GM12878 (cell line): ENCODE measurements around the gene FCAMR. TPM values are rescaled to one million over a fixed set of nuclear protein-coding genes. Genes with fewer than 3 reads are reported as not detected.
A peak's percentile ranks its signal among the peaks of the same experiment; 100 is the strongest.

ENCODE experiments used
- ATAC-seq: fragments of 200-7000 bp; cut with Tn5 transposase; 3 replicates; pipeline ENCODE4 v1.9.1; 2020; ENCODE audit warnings: mild to moderate bottlenecking, moderate library complexity
- BruUV-seq: library from RNA; stranded (reverse); fragments of 400-500 nt; replicated peaks from 2 replicates; lab custom pipeline; 2021; lab: Mats Ljungman, UMichigan
- CTCF ChIA-PET: fragments of 300-600 bp; sonication (Branson Sonifier 250); formaldehyde crosslinking; extraction: SDS; loops from one replicate; lab custom pipeline; 2021; ENCODE audit warnings: inconsistent platforms; lab: Yijun Ruan, JAX
- POLR2A ChIA-PET: fragments of 350-600 bp; formaldehyde crosslinking; extraction: SDS; loops from one replicate; lab custom pipeline; 2021; ENCODE audit warnings: inconsistent platforms; lab: Charles Lee
- RAD21 ChIA-PET: fragments of 300-600 bp; sonication (Branson Sonifier 250); formaldehyde crosslinking; loops from one replicate; lab custom pipeline; 2023; ENCODE audit warnings: antibody characterized with exemption; ENCODE audit not compliant: unreplicated experiment; lab: Charles Lee
- SMC1A ChIA-PET: fragments of 300-600 bp; sonication (Branson Sonifier 250); formaldehyde crosslinking; loops from one replicate; lab custom pipeline; 2023; ENCODE audit not compliant: unreplicated experiment, uncharacterized antibody; lab: Charles Lee
- DNase-seq: peaks from one replicate; pipeline ENCODE4 v3.0.0-alpha.2; 2011; ENCODE audit warnings: low read depth, low spot score
- FAIRE-seq: peaks from 3 replicates; lab custom pipeline; 2011; peaks lifted over from hg19 to GRCh38; lab: Jason Lieb, UNC
- H2AFZ ChIP-seq: 2 replicates; pipeline ENCODE4 v1.6.0; 2011; ENCODE audit warnings: low read depth, low read length, control low read depth; ENCODE audit not compliant: control insufficient read depth
- H3K27ac ChIP-seq: 2 replicates; pipeline ENCODE4 v1.5.1; 2011; ENCODE audit warnings: control low read depth; ENCODE audit not compliant: control insufficient read depth, insufficient read depth
- H3K27me3 ChIP-seq, 2 experiments: replicated peaks in 1 of 2; 2 replicates each; pipeline versions ENCODE4 v1.6.0 to v1.6.1; 2011; ENCODE audit warnings: low read length in 1 of 2; ENCODE audit not compliant: control insufficient read depth in 2 of 2, insufficient read depth in 2 of 2
- H3K36me3 ChIP-seq, 2 experiments: 2 replicates each; pipeline ENCODE4 v1.5.1; 2011; ENCODE audit warnings: low read length in 1 of 2; ENCODE audit not compliant: control insufficient read depth in 2 of 2, insufficient read depth in 2 of 2
- H3K4me1 ChIP-seq: 2 replicates; pipeline ENCODE4 v1.6.1; 2011; ENCODE audit warnings: mild to moderate bottlenecking, low read length, moderate library complexity, mixed read lengths; ENCODE audit not compliant: control insufficient read depth, insufficient read depth
- H3K4me2 ChIP-seq: 2 replicates; pipeline ENCODE4 v1.6.0; 2011; ENCODE audit warnings: control low read depth; ENCODE audit not compliant: control insufficient read depth, insufficient read depth
- H3K4me3 ChIP-seq: fragments of 200-600 bp; sonication (generic); 2 replicates; pipeline ENCODE4 v1.5.1; 2016
- H3K79me2 ChIP-seq: 2 replicates; pipeline ENCODE4 v1.6.0; 2011; ENCODE audit warnings: low read length; ENCODE audit not compliant: control insufficient read depth, insufficient read depth
- H3K9ac ChIP-seq: 2 replicates; pipeline ENCODE4 v1.8.0; 2011; ENCODE audit warnings: low read length, control low read depth, mixed read lengths; ENCODE audit not compliant: control insufficient read depth, insufficient read depth
- H3K9me3 ChIP-seq: replicated peaks from 3 replicates; pipeline ENCODE4 v1.5.1; 2011; ENCODE audit warnings: mild to moderate bottlenecking, low read length; ENCODE audit not compliant: control insufficient read depth, insufficient read depth
- H4K20me1 ChIP-seq: 2 replicates; pipeline ENCODE4 v1.6.0; 2011; ENCODE audit not compliant: control insufficient read depth, insufficient read depth
- BHLHE40 ChIP-seq, 2 experiments: fragments of 450-650 bp in 1 of 2; IDR thresholded peaks; 2 replicates each; pipeline ENCODE4 v1.6.1; 2011 to 2017; ENCODE audit warnings: low read depth in 2 of 2, borderline replicate concordance in 1 of 2, improper control_type of control experiment in 1 of 2, low read length in 1 of 2, mild to moderate bottlenecking in 1 of 2
- CEBPB ChIP-seq, 2 experiments: fragments of 150-350 bp in 1 of 2; IDR thresholded peaks; 2 replicates each; pipeline ENCODE4 v1.6.1; 2012 to 2014; ENCODE audit warnings: low read depth in 2 of 2, low read length in 2 of 2, borderline replicate concordance in 1 of 2, inconsistent platforms in 1 of 2
- EED ChIP-seq: sonication (generic); IDR thresholded peaks from 2 replicates; pipeline ENCODE4 v1.6.1; 2016; ENCODE audit warnings: antibody characterized with exemption, low read depth
- EGR1 ChIP-seq, 2 experiments: IDR thresholded peaks; 1 replicate in 1 of 2; 2 replicates in 1 of 2; pipeline ENCODE4 v1.6.1; 2011 to 2012; ENCODE audit warnings: low read depth in 2 of 2, low read length in 2 of 2, borderline replicate concordance in 1 of 2, mild to moderate bottlenecking in 1 of 2, moderate library complexity in 1 of 2
- KLF5 ChIP-seq: fragments of 450-650 bp; IDR thresholded peaks from 2 replicates; pipeline ENCODE4 v1.6.1; 2014; ENCODE audit warnings: mild to moderate bottlenecking; ENCODE audit not compliant: partially characterized antibody
- MTA2 ChIP-seq: fragments of 450-650 bp; IDR thresholded peaks from 2 replicates; pipeline ENCODE4 v1.6.1; 2016; ENCODE audit warnings: low read depth, mild to moderate bottlenecking, moderate library complexity
- PAX5 ChIP-seq: IDR thresholded peaks from 2 replicates; pipeline ENCODE4 v1.6.1; 2011; ENCODE audit warnings: low read depth, low read length, borderline replicate concordance
- PKNOX1 ChIP-seq: fragments of 450-650 bp; IDR thresholded peaks from 2 replicates; pipeline ENCODE4 v1.6.1; 2016; ENCODE audit warnings: mild to moderate bottlenecking
- POLR2A ChIP-seq: IDR thresholded peaks from 2 replicates; pipeline ENCODE4 v1.6.1; 2011; ENCODE audit warnings: low read depth, mild to moderate bottlenecking, low read length
- RAD21 ChIP-seq: IDR thresholded peaks from 2 replicates; pipeline ENCODE4 v1.6.1; 2011; ENCODE audit warnings: mild to moderate bottlenecking, low read depth, low read length, moderate library complexity; ENCODE audit not compliant: insufficient read depth
- SKIL ChIP-seq: fragments of 450-650 bp; IDR thresholded peaks from 2 replicates; pipeline ENCODE4 v1.6.1; 2017; ENCODE audit warnings: mild to moderate bottlenecking, low read depth, inconsistent platforms; ENCODE audit not compliant: poor library complexity, severe bottlenecking
- SMC3 ChIP-seq: IDR thresholded peaks from 2 replicates; pipeline ENCODE4 v1.6.1; 2011; ENCODE audit warnings: low read length, improper control_type of control experiment, borderline replicate concordance
- SP1 ChIP-seq: IDR thresholded peaks from one replicate; pipeline ENCODE4 v1.6.1; 2011; ENCODE audit warnings: low read depth, low read length
- STAT1 ChIP-seq: fragments of 450-650 bp; conservative IDR thresholded peaks from 2 replicates; pipeline ENCODE4 v1.6.1; 2014; ENCODE audit warnings: antibody characterized with exemption, mild to moderate bottlenecking
- TCF12 ChIP-seq: IDR thresholded peaks from 2 replicates; pipeline ENCODE4 v1.6.1; 2011; ENCODE audit warnings: low read depth, mild to moderate bottlenecking, low read length
- TCF7 ChIP-seq: IDR thresholded peaks from 2 replicates; pipeline ENCODE4 v1.6.1; 2014; ENCODE audit warnings: antibody characterized with exemption, borderline replicate concordance
- USF1 ChIP-seq: IDR thresholded peaks from 2 replicates; pipeline ENCODE4 v1.6.1; 2011; ENCODE audit warnings: borderline replicate concordance, low read depth, mild to moderate bottlenecking, moderate library complexity, mixed read lengths, low read length; ENCODE audit not compliant: insufficient read depth; ENCODE audit errors: extremely low read length
- YY1 ChIP-seq: IDR thresholded peaks from 2 replicates; pipeline ENCODE4 v1.6.1; 2011; ENCODE audit warnings: low read depth, mild to moderate bottlenecking, low read length
- ZBED1 ChIP-seq: IDR thresholded peaks from 2 replicates; pipeline ENCODE4 v1.6.1; 2016; ENCODE audit warnings: borderline replicate concordance
- ZNF622 ChIP-seq: fragments of 450-650 bp; IDR thresholded peaks from 2 replicates; pipeline ENCODE4 v1.6.1; 2017; ENCODE audit warnings: mild to moderate bottlenecking, inconsistent platforms
- WGBS: methylation state at CpG from one replicate; pipeline ENCODE4 v1.1.6; 2016; ENCODE audit warnings: low lambda C conversion rate; ENCODE audit not compliant: insufficient replicate concordance, insufficient coverage; ENCODE audit errors: missing lambda C conversion rate; 5-methylcytosine and 5-hydroxymethylcytosine counted together
- in situ Hi-C: fragments of 300-500 bp; cut with MboI; formaldehyde crosslinking; loops from 9 replicates; pipeline ENCODE4 v1.14.3; 2018; ENCODE audit warnings: mixed read lengths
- intact Hi-C: fragments of 100-400 bp; cut with micrococcal nuclease; formaldehyde crosslinking; loops from one replicate; pipeline ENCODE4 v1.14.2; 2022; ENCODE audit not compliant: unreplicated experiment
- polyA plus RNA-seq, 11 experiments: library from polyadenylated mRNA; depleted of rRNA in 4 of 11; unstranded in 6 of 11; stranded (reverse) in 5 of 11; fragments of >200 nt; fragmentation: Nextera tagmentation in 4 of 11; fragmentation: Illumina TruSeq in 1 of 11; extraction: Ambion mirVana in 4 of 11; extraction: Trizol in 1 of 11; gene quantifications; 1 replicate in 1 of 11; 2 replicates in 10 of 11; pipeline versions ENCODE4 v1.2.1 to v1.2.3, GENCODE V29; 2011 to 2016; ENCODE audit warnings: inconsistent platforms in 2 of 11, missing spikeins in 2 of 11, low read depth in 1 of 11
- total RNA-seq, 4 experiments: library from RNA; depleted of rRNA in 3 of 4; stranded (reverse); fragments of >200 nt in 3 of 4; fragmentation: Illumina TruSeq in 1 of 4; extraction: Trizol in 1 of 4; gene quantifications; 2 replicates each; pipeline versions ENCODE4 v1.2.1 to v1.2.3, GENCODE V29; 2013 to 2021

Gene FCAMR
- total and polyA plus RNA-seq, 10 of the 15 experiments (the other 5 are each of a cell fraction or from before 2014, with no cell fraction given): 0.04 to 0.15 (median 0.06) TPM; not detected in 3

- no peak overlapping the region for H3K4me2 ChIP-seq
- peaks cover 7% of the 10 kb centered on the region for H4K20me1 ChIP-seq
- peaks cover 18 to 40% of the 10 kb centered on the region in 2 experiments for H3K36me3 ChIP-seq
- H3K27me3 ChIP-seq: no peaks in the 10 kb centered on the region
- no peaks in the 10 kb centered on the region for H3K9me3 ChIP-seq
- intact Hi-C loops: loop anchor here (1.0 to 10.0 kb wide), 7 partner anchors 18 to 408 kb away; partner anchors contain the start of genes DYRK3 and RASSF5
- no peak overlapping the region for H3K27ac ChIP-seq
- POLR2A ChIA-PET: interaction anchor here (0.9 to 12.2 kb wide), 6 partner anchors 10 to 177 kb away, joined by 3 to 222 read pairs (median 6); partner anchors contain the start of gene FCMR
- RAD21 ChIA-PET: interaction anchor here (0.7 to 12.9 kb wide), 47 partner anchors 9 to 441 kb away, joined by 3 to 371 read pairs (median 5); partner anchors contain the start of genes DYRK3, FCMR and IL20
- CTCF ChIA-PET: interaction anchor here (0.6 to 12.9 kb wide), 76 partner anchors 9 to 329 kb away, joined by 3 to 643 read pairs (median 5); partner anchors contain the start of genes DYRK3, FCAMR, FCMR and IL10
- peaks cover 44% of the 10 kb centered on the region for H3K79me2 ChIP-seq
- ATAC-seq (peak; percentile 78), FAIRE-seq (peak; percentile 95), DNase-seq (no peak)
- 15% methylated on average over 7 of the region's 7 CpGs for WGBS
- no peak overlapping the region for H2AFZ ChIP-seq
- H3K4me1 ChIP-seq: peaks cover 38% of the 10 kb centered on the region
- SMC1A ChIA-PET: interaction anchor here (0.7 to 12.6 kb wide), 47 partner anchors 9 to 368 kb away, joined by 3 to 431 read pairs (median 5); partner anchors contain the start of genes DYRK3, FCAMR, FCMR and IL20
- no TSS peak for BruUV-seq
- H3K9ac ChIP-seq: no peak overlapping the region
- in situ Hi-C loops: loop anchor here (5.0 kb wide), 2 partner anchors 100 to 185 kb away; no protein-coding TSS in a partner anchor
- H3K4me3 ChIP-seq: no peak overlapping the region
- TF ChIP-seq SP1: no peak
- no peak for TF ChIP-seq ZBED1
- TF ChIP-seq USF1: no peak
- TF ChIP-seq TCF7: no peak
- TF ChIP-seq KLF5: no peak
- no peak for TF ChIP-seq EGR1 (IDR thresholded peaks at IDR 0.05; ENCODE audit: borderline replicate concordance in 1 of 2, low read depth in 2 of 2, low read length in 2 of 2)
- TF ChIP-seq RAD21: peak; percentile 76
- TF ChIP-seq CEBPB (IDR thresholded peaks at IDR 0.05; ENCODE audit: borderline replicate concordance in 1 of 2, low read depth in 2 of 2, low read length in 2 of 2): no peak
- TF ChIP-seq EED: no peak
- peak; percentile 88 for TF ChIP-seq SMC3
- 0 out of 2 replicates have a peak, but pooled peaks have one; percentile 36 for TF ChIP-seq YY1
- no peak for TF ChIP-seq STAT1
- peak; percentile 40; the same call in 1 of the 2 replicates for TF ChIP-seq POLR2A
- peak; percentile 31; the same call in 1 of the 2 replicates for TF ChIP-seq PKNOX1
- peak; percentile 39 to 49; a peak in 3 of 4 replicates for TF ChIP-seq BHLHE40 (IDR thresholded peaks at IDR 0.05; ENCODE audit: borderline replicate concordance in 1 of 2, low read depth in 2 of 2, low read length in 1 of 2)
- TF ChIP-seq MTA2: no peak
- no peak for TF ChIP-seq PAX5
- TF ChIP-seq SKIL: no peak
- peak; percentile 45; the same call in 1 of the 2 replicates for TF ChIP-seq TCF12
- TF ChIP-seq ZNF622: no peak
These were observed 57.7 kb downstream of the FCAMR start for GRCh38 chr1:206912445-206913095.
